GM18868 (cell line): ENCODE measurements around the gene WWC1.
A peak's percentile ranks its signal among the peaks of the same experiment; 100 is the strongest.
"Not testable (repeated sequence)": the region's sequence is repeated elsewhere in the genome, so short reads cannot be mapped to it uniquely, and the experiment has no call there.

ENCODE experiments used
- ATAC-seq: cut with Tn5 transposase; IDR thresholded peaks from one replicate; pipeline ENCODE4 v1.9.1; 2021; ENCODE audit warnings: mild to moderate bottlenecking, moderate library complexity; ENCODE audit not compliant: unreplicated experiment

WWC1 gene

DNA sequence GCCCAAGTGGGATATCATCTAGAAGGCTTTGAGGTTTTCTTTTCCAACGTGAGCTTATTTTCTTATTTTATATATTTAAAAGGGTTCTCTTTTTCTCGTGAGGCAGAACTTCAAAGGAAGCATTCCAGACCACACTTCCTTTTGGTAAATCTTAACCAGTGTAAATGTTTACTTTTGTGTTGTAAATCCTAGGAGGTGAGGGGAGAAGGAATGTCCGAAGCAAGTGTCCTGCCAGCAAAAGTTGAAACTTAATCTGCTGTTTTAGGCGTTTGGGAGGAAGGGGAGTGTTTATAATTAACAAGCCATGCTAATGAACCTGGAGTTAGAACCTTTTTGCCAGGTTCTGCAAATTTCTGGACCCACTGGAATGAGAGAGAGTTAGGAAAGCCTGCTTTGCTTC is 37.9 kb downstream of the WWC1 start:
- no peak for ATAC-seq

DNA sequence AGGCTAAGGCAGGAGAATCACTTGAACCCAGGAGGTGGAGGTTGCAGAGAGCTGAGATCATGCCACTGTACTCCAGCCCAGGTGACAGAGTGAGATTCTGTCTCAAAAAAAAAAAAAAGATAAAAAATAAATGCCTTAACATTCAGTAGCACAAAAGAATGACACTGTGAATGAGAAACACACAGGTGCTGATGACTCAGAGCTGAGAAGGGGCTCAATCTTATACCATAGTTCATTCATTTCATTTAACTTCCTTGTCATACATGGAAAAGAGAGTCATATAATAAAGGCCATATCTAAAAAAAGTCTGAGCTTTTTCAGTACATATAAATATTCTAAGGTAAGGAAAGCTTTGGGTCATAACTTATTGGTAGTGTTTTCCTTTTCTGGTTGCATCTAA is 40.6 kb downstream of the WWC1 start:
- no peak for ATAC-seq

DNA sequence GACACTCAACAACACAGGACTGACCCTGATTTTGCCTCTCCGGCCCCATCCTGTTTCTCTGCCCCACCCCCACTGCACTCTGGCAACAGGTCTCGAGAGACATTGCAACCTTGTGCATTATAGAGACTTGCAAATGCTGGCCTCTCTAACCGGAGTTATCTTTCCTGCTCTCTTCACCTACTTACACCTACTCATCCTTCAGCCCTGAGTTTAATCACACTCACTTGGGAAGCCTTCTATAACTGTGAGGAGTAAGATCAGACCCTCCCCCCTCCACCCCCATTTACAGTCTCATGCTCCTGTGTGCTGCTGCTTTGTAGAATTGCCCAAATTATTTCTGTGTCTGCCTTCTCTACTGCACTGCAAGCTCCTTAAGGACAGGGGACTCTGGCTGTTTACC is 42.8 kb downstream of the WWC1 start:
- no peak for ATAC-seq

DNA sequence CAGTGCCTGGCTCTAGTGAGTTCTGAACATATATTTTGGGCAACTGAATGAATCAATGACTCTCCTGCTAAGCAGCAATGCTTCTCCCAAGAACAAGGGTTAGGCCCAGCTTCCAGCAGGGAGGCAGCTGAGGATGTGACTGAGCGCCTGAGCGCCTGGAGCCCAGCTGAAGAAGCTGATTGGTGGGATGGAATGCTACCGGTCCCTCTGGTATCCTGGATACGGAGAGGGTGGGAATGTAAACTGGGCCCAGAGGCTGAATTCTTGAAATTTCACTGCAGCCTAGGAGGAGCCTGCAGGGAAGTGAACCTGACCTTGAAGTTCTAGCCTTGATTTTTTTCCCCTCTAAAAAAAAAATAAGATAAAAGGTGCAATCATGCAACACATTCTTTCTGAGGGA is 43.2 kb downstream of the WWC1 start:
- ATAC-seq, result no peak

DNA sequence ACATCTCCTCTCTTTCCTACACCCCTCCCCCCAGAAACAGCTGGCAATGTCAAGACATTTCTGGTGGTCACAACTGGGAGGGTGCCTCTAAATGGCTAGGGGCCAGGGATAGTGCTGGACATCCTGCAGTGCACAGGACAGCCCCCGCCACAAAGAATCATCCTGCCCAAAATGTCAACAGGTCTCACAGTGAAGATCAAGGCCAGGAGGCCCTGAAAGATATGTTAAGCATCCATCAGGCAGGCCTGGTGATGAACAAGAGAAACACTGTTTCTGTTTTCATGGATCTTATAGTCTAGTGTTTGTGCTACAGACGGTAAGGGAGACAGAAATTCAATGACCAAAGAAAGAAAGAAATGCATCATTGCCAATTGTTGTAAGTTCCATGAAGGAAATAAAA is 45.9 kb downstream of the WWC1 start:
- no peak for ATAC-seq

DNA sequence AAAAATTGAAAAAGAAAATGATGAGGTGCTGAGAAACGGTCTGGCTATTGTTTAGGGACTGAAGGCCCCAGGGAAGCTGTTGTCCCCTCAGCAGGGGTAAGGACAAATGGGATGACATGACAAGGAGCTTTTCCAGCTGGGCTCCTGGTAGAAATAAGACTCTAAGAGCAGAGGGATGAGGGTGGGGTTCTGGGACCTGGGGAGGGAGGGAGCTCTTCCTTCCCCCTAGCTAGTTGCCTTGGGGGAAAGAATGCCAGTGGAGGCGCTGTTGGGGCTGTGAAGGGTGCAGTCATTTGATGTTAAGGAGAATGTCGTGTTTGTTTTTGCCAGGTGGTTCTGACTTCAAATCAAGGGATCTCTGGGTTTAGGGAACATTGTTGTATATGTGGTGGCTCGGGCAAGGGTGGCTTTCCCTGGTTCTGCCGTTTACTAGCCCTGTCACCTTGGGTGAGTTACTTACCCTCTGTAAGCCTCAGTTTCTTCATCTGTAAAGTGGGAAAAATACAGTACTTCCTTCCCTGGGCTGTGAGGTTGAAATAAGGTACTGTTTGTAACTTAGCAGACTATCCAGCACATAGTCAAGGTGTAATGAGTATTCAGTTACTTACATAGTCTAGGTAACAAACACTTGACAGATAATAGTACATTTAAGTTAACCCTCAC is 47.8 kb downstream of the WWC1 start:
- ATAC-seq, result no peak

DNA sequence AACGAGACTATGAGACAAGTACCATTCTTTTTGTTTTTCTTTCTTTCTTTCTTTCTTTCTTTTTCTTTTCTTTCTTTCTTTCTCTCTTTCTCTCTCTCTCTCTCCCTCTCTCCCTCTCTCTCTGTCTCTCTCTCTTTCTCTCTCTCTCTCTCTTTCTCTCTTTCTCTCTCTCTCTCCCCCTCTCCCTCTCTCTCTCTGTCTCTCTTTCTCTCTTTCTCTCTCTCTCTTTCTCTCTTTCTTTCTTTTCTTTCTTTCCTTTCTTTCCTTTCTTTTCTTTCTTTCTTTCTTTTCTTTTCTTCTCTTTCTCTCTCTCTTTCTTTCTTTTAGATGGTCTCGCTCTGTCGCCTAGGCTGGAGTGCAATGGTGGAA is 48.3 kb downstream of the WWC1 start:
- not testable (repeated sequence) for ATAC-seq

DNA sequence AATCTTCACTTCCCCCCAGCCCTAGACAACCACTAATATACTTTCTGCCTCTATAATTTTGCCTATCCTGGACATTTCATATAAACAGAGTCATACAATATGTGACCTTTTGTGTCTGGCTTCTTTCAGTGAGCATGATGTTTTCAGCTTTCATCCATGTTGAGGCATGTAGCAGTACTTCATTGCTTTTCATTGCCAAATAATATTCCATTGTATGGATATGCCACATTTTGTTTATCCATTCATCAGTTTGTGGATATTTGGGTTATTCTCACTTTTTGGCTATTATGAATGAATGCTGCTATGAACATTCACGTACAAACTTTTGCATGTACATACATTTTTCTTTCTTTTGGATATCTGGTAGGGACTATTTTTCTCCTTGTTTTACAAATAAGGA is 49.0 kb downstream of the WWC1 start:
- no peak for ATAC-seq

DNA sequence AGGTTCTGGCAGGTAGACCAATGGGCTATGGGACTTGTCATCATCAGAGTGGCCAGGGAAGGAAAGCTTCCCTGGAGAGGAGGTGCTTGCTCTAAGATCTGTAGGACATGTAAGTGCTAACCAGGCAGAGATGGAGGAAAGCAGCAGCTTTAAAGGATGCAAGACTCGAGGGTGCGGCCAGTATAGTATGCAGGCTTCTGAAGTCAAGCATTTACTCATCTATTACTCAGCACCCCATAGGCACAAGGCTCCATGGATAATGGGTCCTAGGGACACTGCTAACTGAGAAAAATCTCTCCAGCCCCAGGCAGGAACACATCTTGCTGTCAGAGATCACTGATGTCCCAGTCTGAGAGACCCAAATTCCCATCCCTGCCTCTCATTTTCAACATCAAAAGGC is 49.7 kb downstream of the WWC1 start:
- ATAC-seq, result no peak

DNA sequence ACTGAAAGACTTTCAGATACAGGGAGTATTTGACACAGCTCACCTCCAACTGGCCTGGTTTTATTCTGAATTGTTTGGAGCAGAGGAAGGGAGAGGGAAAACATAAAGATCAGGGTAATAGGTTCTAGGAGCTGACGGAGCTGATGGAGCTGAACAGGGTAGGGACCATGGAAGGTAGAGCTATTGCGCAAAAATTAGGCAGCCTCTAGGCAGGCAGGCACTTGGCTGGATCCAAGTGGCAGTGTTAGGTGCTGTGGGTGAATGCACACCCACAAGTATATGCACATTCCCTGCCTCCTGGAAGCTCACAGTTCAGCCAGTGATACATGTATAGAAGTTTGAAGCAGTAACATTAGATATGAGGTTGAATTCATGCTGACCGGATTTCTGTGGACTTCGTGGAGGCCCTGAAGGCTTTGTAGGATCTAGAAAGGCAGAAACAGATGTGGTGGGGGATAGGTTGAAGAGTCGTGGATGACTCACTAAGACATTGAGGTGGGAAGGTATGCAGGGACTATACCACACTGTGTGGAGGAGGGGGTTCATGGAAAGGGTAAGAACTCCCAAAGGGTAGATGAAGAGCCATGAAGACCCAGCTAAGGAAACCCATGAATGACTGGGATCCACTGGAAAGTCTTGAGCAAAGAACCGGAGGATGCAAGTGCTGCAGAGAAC is 50.8 kb downstream of the WWC1 start:
- ATAC-seq, result no peak

DNA sequence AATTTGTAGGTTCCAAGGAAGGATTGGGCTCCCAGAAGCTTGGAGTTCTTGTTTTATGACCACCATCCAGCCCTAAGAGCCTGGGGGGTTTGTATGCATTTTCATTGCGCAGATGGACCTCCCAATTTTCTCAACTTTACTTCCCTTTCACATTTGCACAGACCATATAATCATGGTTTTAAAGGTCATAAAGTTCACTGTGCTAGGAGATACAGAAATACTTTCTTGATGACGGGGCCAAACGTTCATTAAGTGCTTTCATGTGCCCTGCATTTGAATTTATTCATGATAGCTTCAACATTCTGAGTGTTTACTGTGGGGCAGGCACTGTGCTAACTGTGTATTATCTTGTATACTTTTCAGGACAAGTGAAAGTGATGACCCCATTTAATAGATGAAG is 51.5 kb downstream of the WWC1 start:
- no peak for ATAC-seq

DNA sequence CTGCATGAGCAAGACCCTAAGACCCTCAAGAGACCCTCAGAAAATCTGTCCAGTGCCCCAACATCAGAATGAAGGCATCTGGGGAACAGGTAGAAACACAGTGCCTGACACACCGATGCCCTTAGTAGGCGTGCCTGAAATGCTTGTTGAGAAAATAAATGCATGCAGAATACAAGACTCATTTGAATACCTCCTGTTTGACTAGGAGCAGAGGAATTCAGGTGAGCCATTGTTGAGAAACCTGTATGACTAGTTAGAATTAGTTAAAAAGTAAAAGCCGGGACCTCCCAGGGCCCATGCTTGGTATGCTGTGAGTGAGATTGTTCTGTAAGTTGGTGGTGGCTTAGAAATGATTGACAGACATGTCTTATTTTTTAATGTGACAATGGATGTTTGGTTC is 55.0 kb downstream of the WWC1 start:
- ATAC-seq, result no peak

DNA sequence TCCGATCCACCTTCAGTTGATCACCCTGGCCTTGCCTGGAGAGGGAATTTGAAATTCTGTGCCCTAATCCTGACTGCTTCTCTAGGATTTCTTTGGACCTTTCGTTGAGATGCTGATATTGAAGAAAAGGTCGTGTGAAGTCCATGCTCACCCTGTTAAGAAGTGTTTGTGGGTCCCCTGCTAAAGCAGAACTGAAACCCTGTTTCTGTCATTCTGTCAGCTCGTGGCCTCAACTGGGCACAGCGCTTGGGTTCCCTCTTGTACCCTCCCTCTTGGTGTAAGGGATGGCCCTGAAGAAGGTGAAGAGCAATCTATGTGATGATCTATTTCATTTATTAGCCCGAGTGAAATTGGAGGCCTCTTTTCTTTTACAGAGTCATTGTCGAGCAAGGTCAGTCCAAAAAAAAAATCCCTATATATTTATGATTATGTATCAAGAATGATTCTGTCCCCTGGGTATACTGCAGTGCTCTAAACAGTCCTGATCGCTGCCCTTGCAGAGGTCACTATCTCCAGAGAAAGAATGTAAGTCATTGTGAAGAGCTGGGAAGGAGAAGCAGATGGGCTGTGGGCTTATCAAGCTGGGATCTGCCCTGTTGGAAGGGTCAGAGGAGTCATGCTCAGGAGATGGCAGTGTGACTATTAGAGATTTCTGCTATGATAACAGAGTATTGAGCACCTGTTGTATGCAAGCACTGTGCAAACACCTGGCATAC is 56.1 kb downstream of the WWC1 start:
- peak; percentile 92 for ATAC-seq

DNA sequence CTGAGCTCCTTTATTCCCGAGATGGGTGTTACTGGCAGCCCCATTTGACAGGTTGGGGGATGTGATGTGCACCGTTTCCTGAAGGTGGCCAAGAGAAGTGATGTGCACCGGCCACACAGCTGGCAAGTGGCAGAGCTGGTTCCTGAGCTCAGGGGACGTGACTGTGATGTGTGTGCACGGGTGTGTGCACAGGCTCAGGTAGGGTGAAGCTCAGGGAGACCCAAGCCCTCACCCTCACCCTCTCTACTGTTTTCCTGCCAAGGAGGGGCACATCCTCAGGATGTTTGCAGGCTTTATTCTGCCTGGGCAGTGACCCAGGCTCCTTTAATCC is 56.6 kb downstream of the WWC1 start:
- ATAC-seq, result no peak

DNA sequence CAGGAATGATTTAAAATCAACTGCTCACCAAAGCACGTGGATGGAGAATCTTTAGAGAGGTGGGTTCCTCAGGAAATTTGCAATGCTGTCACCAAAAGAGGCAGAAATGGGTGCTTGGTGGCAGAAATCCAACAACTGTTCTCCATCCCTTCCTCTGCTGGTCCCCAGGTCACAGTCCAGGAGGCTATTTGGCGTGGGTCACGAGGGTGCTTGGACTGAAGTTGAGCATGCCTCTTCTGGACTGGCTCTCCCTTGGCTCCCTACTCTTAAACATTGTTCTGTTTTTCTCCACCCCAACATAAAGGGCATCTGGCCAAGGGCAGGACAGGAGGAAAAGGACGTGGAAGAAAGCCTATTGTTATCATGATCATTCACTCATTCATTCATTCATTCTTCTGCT is 58.9 kb downstream of the WWC1 start:
- no peak for ATAC-seq

DNA sequence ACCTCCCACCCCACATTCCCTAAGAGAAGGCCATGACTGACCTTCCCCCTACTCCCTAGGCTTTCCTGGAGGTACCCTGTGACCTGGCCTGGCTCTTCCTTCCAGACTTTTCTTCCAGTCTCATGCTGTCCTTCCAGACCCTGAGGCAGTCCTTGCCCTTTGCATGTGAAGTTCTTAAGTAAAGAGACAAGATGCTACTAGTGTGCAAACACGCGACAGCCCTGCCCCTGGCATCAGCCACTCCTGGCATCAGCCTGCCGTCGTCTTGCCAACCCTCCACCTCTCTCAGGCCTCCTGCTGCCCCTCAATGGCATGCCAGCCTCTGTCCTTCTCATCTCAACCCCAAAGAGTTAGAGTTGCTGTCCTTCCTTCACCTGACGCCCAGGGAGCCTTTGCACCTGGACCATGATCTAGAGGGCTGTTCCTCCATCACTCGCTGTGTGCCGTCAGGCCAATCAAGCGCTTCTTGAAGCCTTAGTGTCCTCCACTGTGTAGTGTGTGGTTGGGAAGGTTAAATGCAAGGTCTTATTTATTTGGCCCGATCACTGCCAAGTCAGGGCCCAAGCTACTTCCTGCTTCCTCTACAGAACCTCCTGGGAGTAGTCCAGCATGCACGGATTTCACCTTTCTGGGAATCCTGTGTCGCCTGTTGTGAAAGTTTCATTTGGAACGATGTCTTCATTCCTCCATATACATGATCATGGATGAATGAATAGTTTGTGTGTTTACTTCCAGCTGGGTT is 61.9 kb downstream of the WWC1 start:
- ATAC-seq, result no peak

DNA sequence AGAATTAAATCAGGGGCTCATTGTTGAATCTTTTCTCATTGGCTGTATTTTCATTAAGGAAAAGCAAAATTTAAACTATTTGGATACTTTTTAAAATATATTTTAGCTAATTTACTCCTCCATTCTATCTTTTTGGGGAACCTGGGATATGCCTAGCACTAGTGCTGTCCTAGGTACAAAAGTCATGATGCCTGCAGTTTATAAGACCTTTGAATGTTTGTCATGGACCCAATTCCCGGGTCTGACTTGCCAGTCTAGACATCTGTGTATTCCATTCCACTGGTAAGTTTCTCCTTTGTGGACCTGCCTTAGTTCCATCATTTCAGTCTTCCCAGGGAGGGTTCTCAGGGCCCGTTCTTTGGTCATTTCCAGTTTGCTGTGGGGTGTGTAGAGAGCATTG is 63.0 kb downstream of the WWC1 start:
- no peak for ATAC-seq

DNA sequence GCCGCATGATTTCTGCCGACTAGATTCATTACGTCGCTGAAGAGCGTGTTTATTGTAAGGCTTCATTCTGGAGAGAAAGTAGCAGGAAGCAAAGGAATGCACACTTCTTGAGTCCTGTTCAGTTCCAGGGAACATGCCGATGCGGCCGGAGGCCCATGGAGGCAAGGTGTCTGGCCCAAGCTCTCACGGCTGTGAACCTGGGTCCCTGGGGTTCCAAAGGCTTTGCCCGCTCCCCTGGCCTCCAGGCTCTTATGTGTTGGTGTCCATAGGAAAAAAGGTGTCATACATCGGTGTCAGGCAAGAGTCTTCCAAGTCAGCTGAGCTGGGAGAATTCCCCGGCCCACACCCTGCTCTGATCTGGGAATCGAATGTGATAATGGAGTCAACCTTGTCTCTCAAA is 64.7 kb downstream of the WWC1 start:
- ATAC-seq, result no peak

DNA sequence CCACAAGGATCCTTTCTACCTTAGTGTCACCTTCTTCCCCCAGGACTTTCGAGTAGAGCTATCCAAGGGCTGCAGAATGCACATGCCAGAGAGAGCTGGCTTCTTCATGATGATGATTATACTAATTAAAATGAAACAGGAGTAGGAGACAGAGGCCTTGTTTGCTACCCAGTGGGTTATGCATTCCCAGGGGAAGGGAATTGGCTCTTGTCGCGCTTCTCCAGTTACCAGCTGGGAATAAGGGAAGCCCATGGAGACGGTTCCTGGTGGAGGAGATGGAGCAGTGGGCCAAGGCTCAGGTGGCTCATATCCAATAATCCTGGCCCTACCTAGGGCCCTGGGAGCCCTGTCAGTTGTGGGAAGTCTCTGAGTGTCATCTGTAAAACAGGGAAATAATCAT is 65.1 kb downstream of the WWC1 start:
- ATAC-seq, result no peak

DNA sequence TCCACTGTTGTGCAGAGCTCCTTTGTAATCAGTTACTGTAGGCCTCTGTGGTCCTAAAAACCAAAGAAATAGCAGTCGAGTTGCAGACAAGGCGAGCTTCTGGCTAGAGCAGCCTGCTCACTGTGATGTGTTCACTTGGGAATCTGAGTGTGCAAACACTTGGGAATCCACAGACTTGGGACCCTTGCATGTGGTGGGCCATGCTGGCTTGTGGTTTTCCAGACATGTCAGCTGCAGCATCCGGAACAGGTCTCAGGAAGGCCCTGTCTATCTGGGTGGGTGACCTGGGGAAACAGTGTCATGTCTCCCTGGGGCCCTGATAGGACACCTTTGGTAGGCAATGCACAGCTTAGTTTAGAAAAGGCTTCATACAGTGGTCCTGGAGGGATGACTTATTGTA is 66.4 kb downstream of the WWC1 start:
- no peak for ATAC-seq

DNA sequence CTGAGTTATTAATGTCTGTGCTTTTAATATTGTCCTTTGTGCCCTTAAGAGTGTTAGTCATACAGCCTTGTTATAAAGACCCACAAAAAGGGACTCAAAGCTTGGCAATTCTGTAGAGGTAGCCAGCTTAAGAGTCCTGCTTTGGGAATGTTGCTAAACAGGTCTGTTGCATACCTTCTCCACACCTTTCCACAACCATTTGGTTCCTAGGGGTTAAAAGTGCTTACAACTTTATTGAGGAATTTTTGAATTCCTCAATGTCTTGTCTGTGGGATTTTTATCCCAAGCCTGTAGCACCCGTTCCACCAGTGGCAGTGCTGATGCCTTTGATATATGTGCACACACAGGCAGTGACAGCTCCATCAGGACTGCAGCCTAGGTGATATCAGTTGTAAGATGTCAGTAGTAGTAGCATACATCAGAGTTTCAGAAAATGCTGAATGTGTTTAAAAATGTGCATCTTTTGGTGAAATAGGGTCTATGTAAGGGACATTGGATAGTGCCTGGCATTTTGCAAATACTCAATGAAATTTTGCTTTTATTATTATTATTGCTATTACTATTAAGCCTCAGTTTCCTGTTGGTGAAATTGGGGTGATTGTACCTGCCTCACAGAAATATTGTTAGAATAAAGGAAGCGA is 68.5 kb downstream of the WWC1 start:
- ATAC-seq, result no peak
